ENCODE measurements around the gene FRS2.

DNA sequence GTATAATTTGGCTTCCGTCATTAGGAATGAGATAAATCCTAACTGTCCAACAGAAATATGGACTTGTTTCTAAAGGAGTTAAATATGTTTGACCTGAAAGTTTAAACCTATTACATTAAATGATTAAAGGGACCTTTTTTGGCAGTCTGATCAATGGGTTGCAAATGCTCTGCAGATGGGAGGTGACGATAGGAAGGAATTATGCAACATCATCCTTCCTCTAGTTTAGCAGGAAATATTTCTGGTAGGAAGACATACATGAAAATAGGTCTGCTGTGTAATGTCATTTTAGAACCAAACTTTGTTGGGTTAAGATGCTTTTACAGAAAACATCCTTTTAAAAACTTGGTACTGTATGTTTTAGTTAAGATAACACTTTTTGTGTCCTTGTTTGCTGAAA lies 137.9 kb downstream of the FRS2 start:
- TF ChIP-seq CTCF (IDR thresholded peaks at IDR 0.05) (no peak), POLR2A (IDR thresholded peaks at IDR 0.05) (no peak)
